HG02938 (cell line): ENCODE results near the gene MREG.
"Not testable (repeated sequence)": the region's sequence is repeated elsewhere in the genome, so short reads cannot be mapped to it uniquely, and the experiment has no call there.

ENCODE experiments used
- ATAC-seq: cut with Tn5 transposase; IDR thresholded peaks from one replicate; pipeline ENCODE4 v1.9.1; 2021; ENCODE audit warnings: mild to moderate bottlenecking, moderate library complexity; ENCODE audit not compliant: unreplicated experiment

The MREG gene

GRCh38 chr2:215994911-215995310 lies 18.4 kb downstream of the MREG start:
- no peak for ATAC-seq

- not testable (repeated sequence) for ATAC-seq
Observed at GRCh38 chr2:215988556-215989207, 24.7 kb downstream of the MREG start.

GRCh38 chr2:215985257-215985656 lies 28.1 kb downstream of the MREG start:
- no peak for ATAC-seq

- ATAC-seq = no peak
Observed at GRCh38 chr2:215984661-215985060, 28.7 kb downstream of the MREG start.

GRCh38 chr2:215983581-215984351 lies 29.6 kb downstream of the MREG start:
- ATAC-seq = peak; percentile 62

GRCh38 chr2:215982465-215982875 lies 30.9 kb downstream of the MREG start:
- peak; percentile 36 for ATAC-seq

GRCh38 chr2:215981115-215981514 lies 32.2 kb downstream of the MREG start:
- ATAC-seq = no peak

- peak; percentile 60 for ATAC-seq
Observed at GRCh38 chr2:215979620-215980019, 33.7 kb downstream of the MREG start.

GRCh38 chr2:215974700-215975429 lies 38.5 kb downstream of the MREG start:
- no peak for ATAC-seq

GRCh38 chr2:215973954-215974699 lies 39.2 kb downstream of the MREG start:
- ATAC-seq = no peak

- no peak for ATAC-seq
Observed at GRCh38 chr2:215973145-215973792, 40.1 kb downstream of the MREG start.

GRCh38 chr2:215971671-215972070 lies 41.7 kb downstream of the MREG start:
- ATAC-seq = no peak

GRCh38 chr2:215970894-215971293 lies 42.5 kb downstream of the MREG start:
- not testable (repeated sequence) for ATAC-seq

GRCh38 chr2:215970425-215970824 lies 42.9 kb downstream of the MREG start:
- ATAC-seq = no peak

GRCh38 chr2:215969131-215969841 lies 44.1 kb downstream of the MREG start:
- ATAC-seq = no peak

GRCh38 chr2:215968499-215968898 lies 44.9 kb downstream of the MREG start:
- no peak for ATAC-seq

- ATAC-seq = no peak
Observed at GRCh38 chr2:215967590-215968378, 45.6 kb downstream of the MREG start.

GRCh38 chr2:215966951-215967350 lies 46.4 kb downstream of the MREG start:
- no peak for ATAC-seq

- no peak for ATAC-seq
Observed at GRCh38 chr2:215966274-215966673, 47.1 kb downstream of the MREG start.
